ENCODE measurements around the gene SEMA3E. TPM values are rescaled to one million over a fixed set of nuclear protein-coding genes. Genes with fewer than 3 reads are reported as not detected.

Gene SEMA3E
- total RNA-seq, 1 donor = 16.1 TPM

DNA sequence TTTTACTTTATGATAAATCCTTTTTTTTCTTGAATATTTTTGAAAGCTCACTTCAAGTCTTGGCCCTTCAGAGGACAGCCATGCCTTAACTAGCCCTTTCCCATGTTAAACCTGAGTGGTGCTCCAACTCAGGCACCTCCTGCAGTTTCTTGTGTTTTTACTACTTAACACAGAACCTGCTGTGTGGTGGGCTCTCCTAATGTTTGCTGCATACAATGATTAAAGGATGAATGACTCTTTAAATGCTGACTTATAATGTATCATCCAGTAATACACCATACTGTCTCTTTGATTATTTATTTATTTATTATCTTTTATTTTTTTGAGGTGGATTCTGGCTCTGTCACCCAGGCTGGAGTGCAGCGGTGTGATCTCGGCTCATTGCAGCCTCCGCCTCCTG, 179.4 kb downstream of the SEMA3E start:
- TF ChIP-seq, protein P1, sequence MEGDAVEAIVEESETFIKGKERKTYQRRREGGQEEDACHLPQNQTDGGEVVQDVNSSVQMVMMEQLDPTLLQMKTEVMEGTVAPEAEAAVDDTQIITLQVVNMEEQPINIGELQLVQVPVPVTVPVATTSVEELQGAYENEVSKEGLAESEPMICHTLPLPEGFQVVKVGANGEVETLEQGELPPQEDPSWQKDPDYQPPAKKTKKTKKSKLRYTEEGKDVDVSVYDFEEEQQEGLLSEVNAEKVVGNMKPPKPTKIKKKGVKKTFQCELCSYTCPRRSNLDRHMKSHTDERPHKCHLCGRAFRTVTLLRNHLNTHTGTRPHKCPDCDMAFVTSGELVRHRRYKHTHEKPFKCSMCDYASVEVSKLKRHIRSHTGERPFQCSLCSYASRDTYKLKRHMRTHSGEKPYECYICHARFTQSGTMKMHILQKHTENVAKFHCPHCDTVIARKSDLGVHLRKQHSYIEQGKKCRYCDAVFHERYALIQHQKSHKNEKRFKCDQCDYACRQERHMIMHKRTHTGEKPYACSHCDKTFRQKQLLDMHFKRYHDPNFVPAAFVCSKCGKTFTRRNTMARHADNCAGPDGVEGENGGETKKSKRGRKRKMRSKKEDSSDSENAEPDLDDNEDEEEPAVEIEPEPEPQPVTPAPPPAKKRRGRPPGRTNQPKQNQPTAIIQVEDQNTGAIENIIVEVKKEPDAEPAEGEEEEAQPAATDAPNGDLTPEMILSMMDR (IDR thresholded peaks at IDR 0.05; ENCODE audit: insufficient read depth, low read length) = no peak
- DNase-seq (ENCODE audit: low read depth) = no peak
- no peak overlapping the region for H3K4me3 ChIP-seq (ENCODE audit: low read depth, low read length)

DNA sequence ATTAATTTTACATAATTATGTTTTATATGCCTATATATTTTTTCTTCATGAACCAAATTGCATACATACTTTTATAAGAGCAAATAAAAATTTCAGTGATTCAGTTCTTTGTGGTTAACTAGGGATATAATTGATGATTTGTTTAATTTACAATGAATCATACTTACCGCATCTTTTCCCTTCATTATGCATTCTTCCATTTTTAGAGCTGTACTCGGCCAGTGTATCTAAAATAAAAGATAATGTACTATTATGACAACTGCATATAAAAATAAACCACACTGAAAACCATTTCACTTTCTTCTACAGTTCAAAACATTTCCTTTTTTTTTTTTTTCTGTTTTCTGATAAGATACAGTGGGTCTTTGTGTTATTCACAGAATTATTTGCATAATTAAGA, 179.9 kb downstream of the SEMA3E start:
- peak; percentile 54 for DNase-seq (ENCODE audit: low read depth)
- H3K4me3 ChIP-seq (ENCODE audit: low read depth, low read length) = no peak overlapping the region
- TF ChIP-seq, protein P1 (IDR thresholded peaks at IDR 0.05; ENCODE audit: insufficient read depth, low read length) = no peak

DNA sequence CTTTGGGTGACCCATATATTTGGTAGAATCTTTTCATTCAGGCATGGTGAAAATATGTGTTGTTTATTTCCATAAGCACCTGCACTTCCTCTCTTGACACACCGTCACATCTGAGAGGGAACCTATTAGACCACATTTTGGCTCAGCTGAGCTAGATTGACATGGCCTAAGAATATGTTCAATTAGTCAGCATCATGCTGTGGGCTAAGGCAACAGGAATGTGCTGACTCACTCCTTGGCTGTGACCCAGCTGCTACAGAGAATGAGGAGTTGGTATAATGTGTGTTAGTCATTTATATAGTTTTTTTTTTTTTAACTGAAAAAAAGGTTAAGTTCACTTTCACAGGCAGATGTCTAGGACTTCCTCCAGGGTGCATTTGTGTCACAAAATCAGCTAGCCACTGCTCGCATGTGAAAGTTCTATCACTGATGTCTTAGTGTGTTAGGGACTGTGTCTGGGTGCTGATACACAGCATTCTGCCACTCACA, 180.6 kb downstream of the SEMA3E start:
- TF ChIP-seq, protein P1 (IDR thresholded peaks at IDR 0.05; ENCODE audit: insufficient read depth, low read length) = no peak
- peak; percentile 98 for DNase-seq (ENCODE audit: low read depth)
- H3K4me3 ChIP-seq (ENCODE audit: low read depth, low read length) = no peak overlapping the region

DNA sequence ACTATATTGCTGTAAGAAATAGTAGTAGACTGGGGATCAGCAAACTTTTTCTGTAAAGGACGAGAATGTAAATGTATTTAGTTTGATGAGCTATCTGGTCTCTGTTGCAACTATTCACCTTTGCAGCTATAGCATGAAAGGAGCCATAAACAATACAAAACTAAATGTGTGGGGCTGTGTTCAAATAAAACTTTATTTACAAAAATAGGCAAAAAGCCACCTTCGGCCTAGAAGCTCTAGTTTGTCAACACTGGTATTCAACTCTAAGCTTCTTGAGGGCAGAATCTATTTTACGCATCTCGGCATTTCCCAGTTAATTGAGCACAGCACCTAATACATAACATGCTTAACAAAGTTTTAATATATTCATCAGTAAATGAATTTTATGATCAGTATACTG, 181.4 kb downstream of the SEMA3E start:
- TF ChIP-seq, protein P1 (IDR thresholded peaks at IDR 0.05; ENCODE audit: insufficient read depth, low read length) = no peak
- no peak for DNase-seq (ENCODE audit: low read depth)
- H3K4me3 ChIP-seq (ENCODE audit: low read depth, low read length) = no peak overlapping the region

DNA sequence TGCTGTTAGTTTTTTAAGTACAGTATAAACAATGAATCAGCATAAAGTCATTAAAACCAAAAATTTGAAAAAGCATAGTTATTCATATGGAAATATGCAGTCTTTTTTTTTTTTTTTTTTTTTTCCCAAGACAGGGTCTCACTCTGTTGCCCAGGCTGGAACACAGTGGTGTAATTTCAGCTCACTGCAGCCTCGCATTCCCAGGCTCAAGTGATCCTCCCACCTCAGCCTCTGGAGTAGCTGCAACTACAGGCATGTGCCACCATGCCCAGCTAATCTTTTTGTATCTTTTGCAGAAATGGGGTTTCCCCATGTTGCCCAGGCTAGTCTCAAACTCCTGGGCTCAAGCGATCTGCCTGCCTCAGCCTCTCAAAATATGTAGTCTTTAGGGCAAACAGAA, 182.0 kb downstream of the SEMA3E start:
- H3K4me3 ChIP-seq (ENCODE audit: low read depth, low read length) = no peak overlapping the region
- DNase-seq (ENCODE audit: low read depth) = no peak
- TF ChIP-seq, protein P1 (IDR thresholded peaks at IDR 0.05; ENCODE audit: insufficient read depth, low read length) = no peak

DNA sequence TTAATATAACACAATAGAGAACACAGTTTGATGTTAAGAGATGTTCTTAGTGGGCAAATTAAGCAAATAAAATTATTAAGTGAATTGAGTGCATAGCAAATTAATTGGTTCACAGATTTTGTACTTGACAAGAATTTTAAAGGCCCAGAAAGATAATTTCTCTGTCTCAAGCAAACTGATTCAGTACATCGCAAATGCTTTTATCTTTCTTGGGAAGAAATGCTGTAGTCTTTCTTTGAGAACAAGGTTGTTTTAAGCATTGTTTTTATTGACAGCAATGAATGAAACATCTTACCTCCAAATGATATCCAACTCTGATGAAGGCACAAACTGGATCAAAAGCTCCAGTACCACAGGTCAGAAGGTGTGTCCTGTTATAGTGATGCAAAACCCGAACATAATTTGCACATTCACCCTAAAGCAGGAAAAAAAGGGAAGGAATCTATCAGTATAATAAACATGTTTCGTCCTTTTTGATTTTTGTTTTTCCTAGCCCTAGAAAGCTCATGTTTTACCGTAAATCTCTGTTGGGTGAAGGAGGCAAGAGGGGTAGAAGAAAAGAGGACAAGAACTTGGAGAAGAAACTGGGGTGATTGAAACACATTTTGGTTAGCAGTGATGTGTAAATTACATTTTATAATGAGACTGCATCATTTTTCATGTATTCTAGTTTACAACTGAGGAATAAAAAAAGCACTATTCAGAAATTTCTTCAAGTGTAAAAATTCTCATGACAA, 182.6 kb downstream of the SEMA3E start:
- TF ChIP-seq, protein P1 (IDR thresholded peaks at IDR 0.05; ENCODE audit: insufficient read depth, low read length) = no peak
- no peak overlapping the region for H3K4me3 ChIP-seq (ENCODE audit: low read depth, low read length)
- DNase-seq (ENCODE audit: low read depth) = no peak

Data from fibroblast of the aortic adventitia (primary cell).